NB4 (cell line): ENCODE results near the gene OSBPL1A.

ENCODE experiments used
- CTCF ChIP-seq: IDR thresholded peaks from one replicate; pipeline ENCODE4 v1.5.1; 2012; ENCODE audit warnings: low read depth, low read length
- MAX ChIP-seq: IDR thresholded peaks from 2 replicates; pipeline ENCODE4 v1.6.1; 2011; ENCODE audit warnings: low read depth, low read length
- MYC ChIP-seq: IDR thresholded peaks from 2 replicates; pipeline ENCODE4 v1.6.1; 2011; ENCODE audit warnings: low read depth, low read length
- POLR2A ChIP-seq: IDR thresholded peaks from 2 replicates; pipeline ENCODE4 v1.6.1; 2011; ENCODE audit warnings: mild to moderate bottlenecking; ENCODE audit not compliant: insufficient read length; ENCODE audit errors: extremely low read depth

- TF ChIP-seq CTCF = no peak
- TF ChIP-seq POLR2A = no peak
- no peak for TF ChIP-seq MAX
- no peak for TF ChIP-seq MYC
These were observed 7.0 kb upstream of the OSBPL1A start for GRCh38 chr18:24404591-24404990.
